HG03095 (cell line): ENCODE measurements around the gene RMND5B.

Experiments used
- ATAC-seq: cut with Tn5 transposase; IDR thresholded peaks from one replicate; pipeline ENCODE4 v1.9.1; 2021; ENCODE audit warnings: moderate library complexity; ENCODE audit not compliant: unreplicated experiment

RMND5B gene

GRCh38 chr5:178113141-178113787 lies 17.6 kb upstream of the RMND5B start, which contains the start of gene N4BP3:
Gene N4BP3, plus strand, starts transcription at chr5:178113532. Its CDS starts 6,052 bp downstream, at chr5:178119584.
- ATAC-seq, result peak; percentile 52

GRCh38 chr5:178113841-178114324 lies 16.9 kb upstream of the RMND5B start:
- no peak for ATAC-seq

GRCh38 chr5:178114325-178115135 lies 16.3 kb upstream of the RMND5B start:
- ATAC-seq, result no peak

- ATAC-seq, result no peak
These were observed 15.5 kb upstream of the RMND5B start for GRCh38 chr5:178115136-178115813.

- ATAC-seq, result no peak
These were observed 15.0 kb upstream of the RMND5B start for GRCh38 chr5:178115814-178116142.

- peak; percentile 35 for ATAC-seq
These were observed 14.5 kb upstream of the RMND5B start for GRCh38 chr5:178116143-178116885.

- no peak for ATAC-seq
These were observed 12.7 kb upstream of the RMND5B start for GRCh38 chr5:178117923-178118701.

- ATAC-seq, result no peak
These were observed 10.8 kb upstream of the RMND5B start for GRCh38 chr5:178119915-178120606.

GRCh38 chr5:178120607-178121357 lies 10.0 kb upstream of the RMND5B start:
- ATAC-seq, result peak; percentile 65

- ATAC-seq, result no peak
These were observed 9.2 kb upstream of the RMND5B start for GRCh38 chr5:178121391-178122276.

GRCh38 chr5:178122346-178122745 lies 8.5 kb upstream of the RMND5B start:
- ATAC-seq, result no peak

- no peak for ATAC-seq
These were observed 7.5 kb upstream of the RMND5B start for GRCh38 chr5:178123094-178123965.

- no peak for ATAC-seq
These were observed 6.6 kb upstream of the RMND5B start for GRCh38 chr5:178123966-178124925.

- ATAC-seq, result no peak
These were observed 5.4 kb upstream of the RMND5B start for GRCh38 chr5:178125253-178125906.

- no peak for ATAC-seq
These were observed 4.3 kb upstream of the RMND5B start for GRCh38 chr5:178126556-178126955.
